Endothelial cell (in vitro differentiated cells): Measurements from ENCODE around the gene KRTAP12-2. TPM values are rescaled to one million over a fixed set of nuclear protein-coding genes. Genes with fewer than 3 reads are reported as not detected.

Source experiments
- DNase-seq: peaks from one replicate; pipeline ENCODE4 v3.0.0; 2021; ENCODE audit warnings: low spot score
- H3K27ac Mint-ChIP-seq: one replicate; pipeline ENCODE4 v1.8.0; 2021; ENCODE audit warnings: mixed read lengths, inconsistent platforms; ENCODE audit not compliant: unreplicated experiment
- H3K27me3 Mint-ChIP-seq: one replicate; pipeline ENCODE4 v1.8.0; 2021; ENCODE audit warnings: mild to moderate bottlenecking, moderate library complexity, mixed read lengths, inconsistent platforms; ENCODE audit not compliant: unreplicated experiment
- H3K36me3 Mint-ChIP-seq: one replicate; pipeline ENCODE4 v1.8.0; 2021; ENCODE audit warnings: mild to moderate bottlenecking, low read depth, mixed read lengths, inconsistent platforms; ENCODE audit not compliant: unreplicated experiment
- H3K4me1 Mint-ChIP-seq: one replicate; pipeline ENCODE4 v1.8.0; 2021; ENCODE audit warnings: mild to moderate bottlenecking, mixed read lengths, inconsistent platforms; ENCODE audit not compliant: unreplicated experiment
- H3K4me3 Mint-ChIP-seq: one replicate; pipeline ENCODE4 v1.8.0; 2021; ENCODE audit warnings: mild to moderate bottlenecking, mixed read lengths, inconsistent platforms; ENCODE audit not compliant: unreplicated experiment
- H3K9me3 Mint-ChIP-seq: one replicate; pipeline ENCODE4 v1.8.0; 2021; ENCODE audit warnings: mixed read lengths, inconsistent platforms; ENCODE audit not compliant: unreplicated experiment
- CTCF ChIP-seq: fragments of 200-600 bp; sonication (generic); IDR thresholded peaks from one replicate; pipeline ENCODE4 v1.5.0; 2021; ENCODE audit warnings: antibody characterized with exemption; ENCODE audit not compliant: unreplicated experiment
- long read RNA-seq: library from polyadenylated mRNA; unstranded; transcript quantifications from one replicate; pipeline ENCODE4 v2.0.0, GENCODE V29; 2020; ENCODE audit not compliant: unreplicated experiment
- total RNA-seq: library from RNA; stranded (reverse); fragmentation: NEBNext Ultra II Directional; extraction: Animal tissue kit (Norgen Biotek cat#: 25700); gene quantifications from one replicate; pipeline ENCODE4 v1.2.1, GENCODE V29; 2021; ENCODE audit not compliant: unreplicated experiment

The KRTAP12-2 gene
- not detected for total RNA-seq
- long read RNA-seq: 0 reads

GRCh38 chr21:44666401-44667320 lies at the start of gene KRTAP12-2:
TSS of gene KRTAP12-2 (minus strand) at chr21:44666927. CDS start at chr21:44666886, 41 bp downstream.
- DNase-seq: no peak

GRCh38 chr21:44714905-44715304 lies 48.2 kb upstream of the KRTAP12-2 start:
- no peak for DNase-seq

More at GRCh38 chr21:44666401-44667320, at the start of gene KRTAP12-2:
- H3K27me3 Mint-ChIP-seq: peaks cover 2% of the 10 kb centered on the region
- no peak within 1 kb of the TSS for H3K4me3 Mint-ChIP-seq
- no peak within 1 kb of the TSS for H3K27ac Mint-ChIP-seq
- peaks cover 10% of the 10 kb centered on the region for H3K9me3 Mint-ChIP-seq
- TF ChIP-seq CTCF: no peak
- no peaks in the 10 kb centered on the region for H3K4me1 Mint-ChIP-seq
- H3K36me3 Mint-ChIP-seq: peaks cover 8% of the 10 kb centered on the region

GRCh38 chr21:44713846-44714245 lies 47.1 kb upstream of the KRTAP12-2 start:
- peaks cover 4% of the 10 kb centered on the region for H3K36me3 Mint-ChIP-seq
- peaks cover 8% of the 10 kb centered on the region for H3K4me1 Mint-ChIP-seq
- H3K4me3 Mint-ChIP-seq: no peak overlapping the region
- no peak overlapping the region for H3K27ac Mint-ChIP-seq
- H3K9me3 Mint-ChIP-seq: no peaks in the 10 kb centered on the region
- TF ChIP-seq CTCF: no peak
- no peak for DNase-seq
- H3K27me3 Mint-ChIP-seq: peaks cover 19% of the 10 kb centered on the region

More at GRCh38 chr21:44714905-44715304, 48.2 kb upstream of the KRTAP12-2 start:
- Mint-ChIP-seq H3K27me3 (peaks cover 18% of the 10 kb centered on the region), H3K27ac (no peak overlapping the region), H3K4me1 (peaks cover 2% of the 10 kb centered on the region), H3K4me3 (no peak overlapping the region), H3K9me3 (no peaks in the 10 kb centered on the region), H3K36me3 (peaks cover under 1% of the 10 kb centered on the region)
- TF ChIP-seq CTCF: no peak

- Mint-ChIP-seq H3K36me3 (peaks cover 4% of the 10 kb centered on the region), H3K27ac (no peak overlapping the region), H3K4me3 (no peak overlapping the region), H3K27me3 (peaks cover 21% of the 10 kb centered on the region), H3K4me1 (peaks cover 8% of the 10 kb centered on the region), H3K9me3 (no peaks in the 10 kb centered on the region)
- no peak for DNase-seq
- no peak for TF ChIP-seq CTCF
These were observed 46.4 kb upstream of the KRTAP12-2 start for GRCh38 chr21:44713130-44713529.
